Left ventricle myocardium inferior (tissue), 1 donor: Measurements from ENCODE around the gene MAPK7. TPM values are rescaled to one million over a fixed set of nuclear protein-coding genes. Genes with fewer than 3 reads are reported as not detected.

Experiments
- DNase-seq: peaks from one replicate; pipeline ENCODE4 v3.0.0-alpha.2; 2020
- H3K27ac ChIP-seq: fragments of 200-600 bp; replicated peaks from 2 replicates; pipeline ENCODE4 v1.8.0; 2021
- H3K27me3 ChIP-seq: fragments of 200-600 bp; 2 replicates; pipeline ENCODE4 v1.8.0; 2021; ENCODE audit warnings: low read depth
- H3K36me3 ChIP-seq: fragments of 200-600 bp; 2 replicates; pipeline ENCODE4 v1.8.0; 2021
- H3K4me1 ChIP-seq: fragments of 200-600 bp; 2 replicates; pipeline ENCODE4 v1.8.0; 2021
- H3K4me3 ChIP-seq: fragments of 200-600 bp; 2 replicates; pipeline ENCODE4 v1.8.0; 2021; ENCODE audit warnings: mild to moderate bottlenecking, moderate library complexity
- H3K9me3 ChIP-seq: fragments of 200-600 bp; replicated peaks from 2 replicates; pipeline ENCODE4 v1.8.0; 2021
- intact Hi-C: fragments of 100-400 bp; cut with micrococcal nuclease; formaldehyde crosslinking; loops from one replicate; pipeline ENCODE4 v1.11.0; 2022
- total RNA-seq: library from RNA; stranded (reverse); fragmentation: NEBNext Ultra II Directional; extraction: Animal tissue kit (Norgen Biotek cat#: 25700); gene quantifications from one replicate; pipeline ENCODE4 v1.2.1, GENCODE V29; 2021
- TF ChIP-seq, protein P1 (sequence below): fragments of 200-600 bp; IDR thresholded peaks from 2 replicates; pipeline ENCODE4 v1.8.0; 2021; ENCODE audit warnings: antibody characterized with exemption, mild to moderate bottlenecking, borderline replicate concordance
- donor health status: DM: no; HTN: yes; CAD: no; lungs with severe emphysema.

The MAPK7 gene
- total RNA-seq, 1 donor from 2014 or later, result 11.4 TPM

DNA sequence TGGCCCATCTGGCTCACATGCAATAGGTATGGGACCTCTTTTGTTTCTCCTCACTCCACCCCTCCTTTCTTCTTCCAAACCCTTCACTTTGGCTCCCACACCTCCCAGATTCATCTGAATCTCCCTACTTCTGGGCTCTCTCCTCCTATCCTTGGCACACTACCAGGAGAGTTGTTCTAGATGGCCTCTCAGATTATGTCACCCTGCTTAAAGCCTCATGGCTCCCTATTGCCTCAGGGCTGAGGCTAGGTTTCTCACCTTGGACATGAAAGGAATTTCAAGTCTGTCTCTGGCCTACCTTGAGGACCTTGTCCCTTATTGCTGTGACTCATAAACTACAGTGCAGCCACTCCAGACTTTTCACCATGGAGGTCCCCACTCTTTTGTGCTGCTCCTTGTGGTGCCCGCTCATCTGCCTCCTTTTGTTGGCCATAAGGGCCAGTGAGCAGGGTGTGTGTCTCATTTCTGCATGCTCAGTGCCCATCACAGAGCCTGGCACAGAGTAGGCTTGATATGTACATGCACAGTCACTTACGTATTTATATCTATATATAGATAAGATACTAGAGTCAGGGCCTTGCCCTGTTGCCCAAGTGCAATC is 9.7 kb downstream of the MAPK7 start:
- intact Hi-C loops, result no loop called here
- TF ChIP-seq, protein P1, sequence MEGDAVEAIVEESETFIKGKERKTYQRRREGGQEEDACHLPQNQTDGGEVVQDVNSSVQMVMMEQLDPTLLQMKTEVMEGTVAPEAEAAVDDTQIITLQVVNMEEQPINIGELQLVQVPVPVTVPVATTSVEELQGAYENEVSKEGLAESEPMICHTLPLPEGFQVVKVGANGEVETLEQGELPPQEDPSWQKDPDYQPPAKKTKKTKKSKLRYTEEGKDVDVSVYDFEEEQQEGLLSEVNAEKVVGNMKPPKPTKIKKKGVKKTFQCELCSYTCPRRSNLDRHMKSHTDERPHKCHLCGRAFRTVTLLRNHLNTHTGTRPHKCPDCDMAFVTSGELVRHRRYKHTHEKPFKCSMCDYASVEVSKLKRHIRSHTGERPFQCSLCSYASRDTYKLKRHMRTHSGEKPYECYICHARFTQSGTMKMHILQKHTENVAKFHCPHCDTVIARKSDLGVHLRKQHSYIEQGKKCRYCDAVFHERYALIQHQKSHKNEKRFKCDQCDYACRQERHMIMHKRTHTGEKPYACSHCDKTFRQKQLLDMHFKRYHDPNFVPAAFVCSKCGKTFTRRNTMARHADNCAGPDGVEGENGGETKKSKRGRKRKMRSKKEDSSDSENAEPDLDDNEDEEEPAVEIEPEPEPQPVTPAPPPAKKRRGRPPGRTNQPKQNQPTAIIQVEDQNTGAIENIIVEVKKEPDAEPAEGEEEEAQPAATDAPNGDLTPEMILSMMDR, result no peak

DNA sequence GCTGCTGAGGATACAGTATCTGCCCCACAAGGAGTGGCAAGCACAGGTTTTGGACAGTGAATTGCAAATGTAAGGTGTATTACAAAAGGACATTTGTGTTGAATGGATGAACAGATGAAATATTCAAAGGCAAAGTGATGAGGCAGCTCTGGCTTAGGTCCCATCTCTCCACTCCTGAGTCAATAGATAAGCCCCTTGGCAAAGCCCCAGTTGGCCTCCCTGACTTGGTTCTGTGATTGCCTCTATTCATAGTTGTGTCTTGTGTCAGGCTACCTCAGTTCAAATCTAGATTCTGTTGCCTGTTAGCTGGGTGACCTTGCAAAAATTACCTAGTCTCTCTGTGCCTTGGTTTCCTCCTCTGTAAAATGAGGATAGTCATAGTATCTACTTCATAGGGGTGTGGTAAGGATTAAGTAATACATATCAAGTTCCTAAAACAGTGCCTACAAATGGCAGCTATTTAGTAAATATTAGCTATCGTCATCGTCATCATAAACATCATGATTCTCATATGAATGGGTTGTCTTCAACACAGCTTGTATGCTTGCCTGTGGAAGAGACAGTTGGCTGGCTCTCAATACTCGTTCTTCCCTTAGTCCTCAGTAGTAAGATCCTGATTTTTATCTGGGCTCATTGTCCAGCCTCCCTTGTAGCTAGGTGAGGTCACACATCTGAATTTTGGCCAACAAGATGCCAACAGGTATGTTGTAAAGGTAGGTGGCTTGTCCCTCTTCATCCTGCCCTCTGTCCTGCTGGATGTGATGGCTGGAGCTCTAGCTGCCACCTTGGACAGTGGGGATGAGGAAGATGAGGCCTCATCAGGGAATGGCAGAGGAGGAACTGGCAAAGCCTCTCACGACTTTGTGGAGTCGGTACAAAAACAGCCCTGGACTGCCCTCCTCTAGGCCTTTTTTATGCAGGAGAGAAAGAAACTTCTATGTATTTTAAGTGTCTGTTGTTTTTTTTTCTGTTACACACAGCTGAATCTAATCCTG is 10.8 kb downstream of the MAPK7 start:
- no peaks in the 10 kb centered on the region for H3K27me3 ChIP-seq
- H3K36me3 ChIP-seq, result peaks cover 6% of the 10 kb centered on the region
- peaks cover 59% of the 10 kb centered on the region for H3K4me1 ChIP-seq
- no peak for DNase-seq
- intact Hi-C loops, result no loop called here
- H3K9me3 ChIP-seq, result no peaks in the 10 kb centered on the region
- TF ChIP-seq, protein P1, result no peak
- no peak overlapping the region for H3K4me3 ChIP-seq
- H3K27ac ChIP-seq, result peak overlapping the region; percentile 88

More for the DNA sequence above, 9.7 kb downstream of the MAPK7 start:
- H3K36me3 ChIP-seq, result peaks cover 17% of the 10 kb centered on the region
- H3K27ac ChIP-seq, result peak overlapping the region; percentile 88
- peaks cover 70% of the 10 kb centered on the region for H3K4me1 ChIP-seq
- H3K4me3 ChIP-seq, result peak overlapping the region; percentile 61
- no peaks in the 10 kb centered on the region for H3K27me3 ChIP-seq
- H3K9me3 ChIP-seq, result no peaks in the 10 kb centered on the region
- no peak for DNase-seq

DNA sequence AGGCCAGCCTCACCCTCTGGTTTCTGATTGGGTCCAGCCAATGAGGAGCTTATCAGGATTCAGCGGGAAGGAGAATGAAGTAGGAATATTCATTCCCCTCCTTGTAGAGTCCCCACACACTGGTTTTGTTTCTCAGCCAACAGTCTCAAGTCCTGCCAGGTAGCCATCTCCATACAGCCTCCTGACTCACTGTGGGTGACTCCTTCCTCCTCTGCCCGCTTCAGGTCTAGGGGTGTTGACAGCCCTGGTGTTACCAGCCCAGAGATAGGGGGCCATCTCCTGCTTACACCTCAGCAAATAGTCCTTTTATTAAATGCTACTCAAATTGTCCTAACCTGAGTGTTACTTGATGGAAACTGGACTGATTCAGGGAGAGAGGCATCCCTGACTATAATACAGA is 12.7 kb downstream of the MAPK7 start:
- TF ChIP-seq, protein P1, result no peak
- H3K36me3 ChIP-seq, result no peaks in the 10 kb centered on the region
- H3K9me3 ChIP-seq, result no peaks in the 10 kb centered on the region
- H3K27me3 ChIP-seq, result no peaks in the 10 kb centered on the region
- no peak overlapping the region for H3K4me3 ChIP-seq
- peaks cover 41% of the 10 kb centered on the region for H3K4me1 ChIP-seq
- DNase-seq, result no peak
- no peak overlapping the region for H3K27ac ChIP-seq
- intact Hi-C loops, result no loop called here

DNA sequence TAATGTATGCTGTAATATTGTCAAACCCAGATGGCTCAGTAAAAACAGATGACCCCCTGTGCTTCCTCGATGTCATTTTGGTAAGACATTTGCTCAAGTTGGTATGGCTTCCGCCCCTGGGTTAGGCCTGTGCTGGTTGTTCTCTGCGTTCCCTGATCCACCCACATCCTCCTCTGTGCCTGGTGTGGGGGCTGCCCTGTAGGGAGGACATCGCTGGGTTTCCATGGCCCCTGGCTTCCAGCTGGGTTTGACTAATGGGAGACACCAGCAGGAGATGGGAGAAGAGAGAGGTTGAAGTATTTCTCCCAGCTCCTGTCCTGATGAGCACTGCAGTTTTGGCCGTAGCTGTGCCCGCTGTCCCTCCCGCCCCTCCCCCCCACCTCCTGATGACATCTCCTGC is 13.1 kb downstream of the MAPK7 start:
- H3K4me1 ChIP-seq, result peaks cover 36% of the 10 kb centered on the region
- no peak for DNase-seq
- H3K27me3 ChIP-seq, result no peaks in the 10 kb centered on the region
- H3K36me3 ChIP-seq, result no peaks in the 10 kb centered on the region
- TF ChIP-seq, protein P1, result no peak
- H3K27ac ChIP-seq, result no peak overlapping the region
- H3K9me3 ChIP-seq, result no peaks in the 10 kb centered on the region
- no peak overlapping the region for H3K4me3 ChIP-seq
- intact Hi-C loops, result no loop called here

DNA sequence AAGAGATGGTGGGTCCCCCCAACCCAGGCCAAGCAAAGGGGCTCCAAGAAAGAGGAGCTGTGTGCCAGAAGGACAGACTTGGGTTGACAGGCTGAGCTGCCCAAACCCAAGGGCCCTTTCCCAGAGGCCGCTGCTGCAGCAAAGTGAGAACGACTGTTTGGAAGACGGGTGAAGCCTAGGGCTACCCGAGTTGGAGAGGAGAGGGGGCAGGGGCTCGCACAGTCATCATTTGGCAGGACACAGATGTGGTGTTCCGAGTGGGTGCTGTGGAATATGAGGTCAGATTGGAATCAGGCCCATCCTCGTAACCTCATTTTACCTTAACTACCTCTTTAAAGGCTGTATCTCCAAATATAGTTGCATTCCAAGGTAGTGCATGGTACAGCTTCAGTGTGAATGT is 14.0 kb downstream of the MAPK7 start:
- H3K4me1 ChIP-seq, result peaks cover 27% of the 10 kb centered on the region
- DNase-seq, result no peak

More for the DNA sequence above, 14.0 kb downstream of the MAPK7 start:
- Histone ChIP-seq H3K27ac (no peak overlapping the region), H3K9me3 (no peaks in the 10 kb centered on the region), H3K4me3 (no peak overlapping the region), H3K27me3 (no peaks in the 10 kb centered on the region), H3K36me3 (no peaks in the 10 kb centered on the region)
- TF ChIP-seq, protein P1, result no peak
- intact Hi-C loops, result no loop called here
